HepG2 (cell line): ENCODE data around the gene BCL2L2. TPM values are rescaled to one million over a fixed set of nuclear protein-coding genes. Genes with fewer than 3 reads are reported as not detected.

Experiments used
- ELF4 ChIP-seq: sonication (generic); formaldehyde crosslinking; IDR thresholded peaks from 2 replicates; pipeline ENCODE4 v1.5.0; 2020; ENCODE audit warnings: missing genetic modification reagents, mild to moderate bottlenecking, moderate library complexity, borderline replicate concordance
- RFX5 ChIP-seq: IDR thresholded peaks from 2 replicates; pipeline ENCODE4 v1.6.1; 2011; ENCODE audit warnings: low read depth, low read length, improper control_type of control experiment
- SIX1 ChIP-seq: sonication (generic); formaldehyde crosslinking; IDR thresholded peaks from 2 replicates; pipeline ENCODE4 v1.4.0; 2020; ENCODE audit warnings: missing genetic modification reagents, borderline replicate concordance
- SP4 ChIP-seq: sonication (generic); formaldehyde crosslinking; IDR thresholded peaks from 2 replicates; pipeline ENCODE4 v1.8.1; 2023; ENCODE audit warnings: mild to moderate bottlenecking, missing genetic modification reagents
- U2AF2 ChIP-seq: fragments of 200-400 bp; formaldehyde crosslinking; IDR thresholded peaks from 2 replicates; pipeline ENCODE4 v1.6.1; 2017; ENCODE audit warnings: low read depth, mild to moderate bottlenecking, low read length
- ZFP37 ChIP-seq: sonication (generic); formaldehyde crosslinking; IDR thresholded peaks from 2 replicates; pipeline ENCODE4 v1.4.0; 2020; ENCODE audit warnings: missing genetic modification reagents, borderline replicate concordance
- ZNF124 ChIP-seq: sonication (generic); formaldehyde crosslinking; IDR thresholded peaks from 2 replicates; pipeline ENCODE4 v1.4.0; 2020; ENCODE audit warnings: missing genetic modification reagents
- ZNF180 ChIP-seq: sonication (generic); formaldehyde crosslinking; IDR thresholded peaks from 2 replicates; pipeline ENCODE4 v1.4.0; 2020; ENCODE audit warnings: low read depth, missing genetic modification reagents, borderline replicate concordance
- ZNF225 ChIP-seq: sonication (generic); formaldehyde crosslinking; IDR thresholded peaks from 2 replicates; pipeline ENCODE4 v1.4.0; 2020; ENCODE audit warnings: mild to moderate bottlenecking, missing genetic modification reagents
- ZNF230 ChIP-seq: sonication (generic); formaldehyde crosslinking; IDR thresholded peaks from 2 replicates; pipeline ENCODE4 v1.4.0; 2020; ENCODE audit warnings: mild to moderate bottlenecking, missing genetic modification reagents
- ZNF251 ChIP-seq: sonication (generic); formaldehyde crosslinking; IDR thresholded peaks from 2 replicates; pipeline ENCODE4 v1.9.0; 2021; ENCODE audit warnings: mild to moderate bottlenecking, missing genetic modification reagents
- ZNF34 ChIP-seq: sonication (generic); formaldehyde crosslinking; IDR thresholded peaks from 2 replicates; pipeline ENCODE4 v1.4.0; 2020; ENCODE audit warnings: mild to moderate bottlenecking, missing genetic modification reagents, borderline replicate concordance
- ZNF496 ChIP-seq: sonication (generic); formaldehyde crosslinking; IDR thresholded peaks from 2 replicates; pipeline ENCODE4 v1.8.1; 2023; ENCODE audit warnings: mild to moderate bottlenecking, moderate library complexity, missing genetic modification reagents; ENCODE audit not compliant: insufficient replicate concordance
- polyA plus RNA-seq, 8 experiments: library from polyadenylated mRNA; depleted of rRNA in 3 of 8; stranded (reverse) in 7 of 8; unstranded in 1 of 8; fragments of >200 nt; fragmentation: Illumina TruSeq in 4 of 8; extraction: Trizol in 4 of 8; gene quantifications; 2 replicates each; pipeline versions ENCODE4 v1.2.1 to v1.2.3, GENCODE V29; 2011 to 2016; ENCODE audit warnings: low read depth in 4 of 8, missing spikeins in 1 of 8, mixed read lengths in 1 of 8; ENCODE audit not compliant: insufficient read depth in 1 of 8
- total RNA-seq, 5 experiments: library from RNA; depleted of rRNA; stranded (reverse); fragments of >200 nt; fragmentation: Illumina TruSeq; extraction: Trizol; gene quantifications; 2 replicates each; pipeline ENCODE4 v1.2.3, GENCODE V29; 2016; ENCODE audit warnings: low read depth in 1 of 5
- TF ChIP-seq, protein P1 (sequence below): sonication (generic); formaldehyde crosslinking; IDR thresholded peaks from 2 replicates; pipeline ENCODE4 v1.4.0; 2020; ENCODE audit warnings: missing genetic modification reagents, mild to moderate bottlenecking, borderline replicate concordance
- TF ChIP-seq, protein P2 (sequence below): IDR thresholded peaks from 2 replicates; pipeline ENCODE4 v1.6.1; 2016; ENCODE audit warnings: missing biosample characterization, missing genetic modification reagents, low read depth
- TF ChIP-seq, protein P3 (sequence below): sonication (generic); formaldehyde crosslinking; IDR thresholded peaks from 2 replicates; pipeline ENCODE4 v1.5.0; 2020; ENCODE audit warnings: mild to moderate bottlenecking, missing genetic modification reagents, borderline replicate concordance
- TF ChIP-seq, protein P4 (sequence below): sonication (generic); formaldehyde crosslinking; IDR thresholded peaks from 2 replicates; pipeline ENCODE4 v1.5.0; 2020; ENCODE audit warnings: mild to moderate bottlenecking, low read depth, missing genetic modification reagents, borderline replicate concordance
- TF ChIP-seq, protein P5 (sequence below): sonication (generic); formaldehyde crosslinking; IDR thresholded peaks from 2 replicates; pipeline ENCODE4 v1.4.0; 2020; ENCODE audit warnings: missing genetic modification reagents, borderline replicate concordance

Gene BCL2L2
- total and polyA plus RNA-seq, 2 of the 13 experiments (the other 11 are each of a cell fraction or from before 2014, with no cell fraction given): 28.1 to 49.8 TPM

DNA sequence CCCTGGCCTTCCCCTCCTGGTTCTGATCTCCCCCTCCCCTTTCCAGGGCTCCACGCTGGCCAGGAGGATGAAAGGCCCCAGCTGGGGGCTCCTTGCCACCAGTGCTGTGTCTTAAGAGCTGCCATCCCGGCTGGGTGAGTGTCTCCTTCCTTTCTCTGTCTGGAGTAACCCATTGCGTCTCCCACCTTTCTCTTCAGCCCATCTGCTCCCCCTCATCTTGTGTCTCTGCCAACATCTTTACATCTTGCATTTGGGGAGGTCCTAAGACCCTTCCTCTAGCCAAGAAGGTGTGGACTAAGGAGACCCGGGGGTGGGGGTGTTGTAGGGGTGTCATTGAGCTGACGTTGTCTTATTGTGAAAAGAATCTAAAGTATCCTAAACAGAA, 505 bp downstream of the BCL2L2 start (continued):
- TF ChIP-seq, protein P1, sequence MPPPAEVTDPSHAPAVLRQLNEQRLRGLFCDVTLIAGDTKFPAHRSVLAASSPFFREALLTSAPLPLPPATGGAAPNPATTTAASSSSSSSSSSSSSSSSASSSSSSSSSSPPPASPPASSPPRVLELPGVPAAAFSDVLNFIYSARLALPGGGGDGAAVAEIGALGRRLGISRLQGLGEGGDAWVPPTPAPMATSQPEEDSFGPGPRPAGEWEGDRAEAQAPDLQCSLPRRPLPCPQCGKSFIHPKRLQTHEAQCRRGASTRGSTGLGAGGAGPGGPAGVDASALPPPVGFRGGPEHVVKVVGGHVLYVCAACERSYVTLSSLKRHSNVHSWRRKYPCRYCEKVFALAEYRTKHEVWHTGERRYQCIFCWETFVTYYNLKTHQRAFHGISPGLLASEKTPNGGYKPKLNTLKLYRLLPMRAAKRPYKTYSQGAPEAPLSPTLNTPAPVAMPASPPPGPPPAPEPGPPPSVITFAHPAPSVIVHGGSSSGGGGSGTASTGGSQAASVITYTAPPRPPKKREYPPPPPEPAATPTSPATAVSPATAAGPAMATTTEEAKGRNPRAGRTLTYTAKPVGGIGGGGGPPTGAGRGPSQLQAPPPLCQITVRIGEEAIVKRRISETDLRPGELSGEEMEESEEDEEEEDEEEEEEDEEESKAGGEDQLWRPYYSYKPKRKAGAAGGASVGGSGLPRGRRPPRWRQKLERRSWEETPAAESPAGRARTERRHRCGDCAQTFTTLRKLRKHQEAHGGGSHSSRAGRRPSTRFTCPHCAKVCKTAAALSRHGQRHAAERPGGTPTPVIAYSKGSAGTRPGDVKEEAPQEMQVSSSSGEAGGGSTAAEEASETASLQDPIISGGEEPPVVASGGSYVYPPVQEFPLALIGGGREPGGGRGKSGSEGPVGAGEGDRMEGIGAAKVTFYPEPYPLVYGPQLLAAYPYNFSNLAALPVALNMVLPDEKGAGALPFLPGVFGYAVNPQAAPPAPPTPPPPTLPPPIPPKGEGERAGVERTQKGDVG: no peak
- TF ChIP-seq ZNF225 (CRISPR knock-in tag): peak; percentile 6; the same call in 1 of the 2 replicates
- TF ChIP-seq ZNF496 (CRISPR knock-in tag): no peak
- no peak for TF ChIP-seq RFX5
- TF ChIP-seq ZNF124: no peak
- TF ChIP-seq, protein P2, sequence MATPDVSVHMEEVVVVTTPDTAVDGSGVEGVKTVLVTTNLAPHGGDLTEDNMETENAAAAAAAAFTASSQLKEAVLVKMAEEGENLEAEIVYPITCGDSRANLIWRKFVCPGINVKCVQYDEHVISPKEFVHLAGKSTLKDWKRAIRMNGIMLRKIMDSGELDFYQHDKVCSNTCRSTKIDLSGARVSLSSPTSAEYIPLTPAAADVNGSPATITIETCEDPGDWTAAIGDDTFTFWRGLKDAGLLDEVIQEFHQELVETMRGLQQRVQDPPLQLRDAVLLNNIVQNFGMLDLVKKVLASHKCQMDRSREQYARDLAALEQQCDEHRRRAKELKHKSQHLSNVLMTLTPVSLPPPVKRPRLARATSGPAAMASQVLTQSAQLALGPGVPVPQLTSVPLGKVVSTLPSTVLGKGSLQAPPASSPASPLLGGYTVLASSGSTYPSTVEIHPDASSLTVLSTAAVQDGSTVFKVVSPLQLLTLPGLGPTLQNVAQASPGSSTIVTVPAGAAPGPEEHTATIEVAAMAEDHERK (CRISPR knock-in tag): no peak
- 0 out of 2 replicates have a peak, but pooled peaks have one; percentile 16 for TF ChIP-seq U2AF2
- no peak for TF ChIP-seq SP4 (CRISPR knock-in tag)
- no peak for TF ChIP-seq ZNF251
- TF ChIP-seq, protein P3, sequence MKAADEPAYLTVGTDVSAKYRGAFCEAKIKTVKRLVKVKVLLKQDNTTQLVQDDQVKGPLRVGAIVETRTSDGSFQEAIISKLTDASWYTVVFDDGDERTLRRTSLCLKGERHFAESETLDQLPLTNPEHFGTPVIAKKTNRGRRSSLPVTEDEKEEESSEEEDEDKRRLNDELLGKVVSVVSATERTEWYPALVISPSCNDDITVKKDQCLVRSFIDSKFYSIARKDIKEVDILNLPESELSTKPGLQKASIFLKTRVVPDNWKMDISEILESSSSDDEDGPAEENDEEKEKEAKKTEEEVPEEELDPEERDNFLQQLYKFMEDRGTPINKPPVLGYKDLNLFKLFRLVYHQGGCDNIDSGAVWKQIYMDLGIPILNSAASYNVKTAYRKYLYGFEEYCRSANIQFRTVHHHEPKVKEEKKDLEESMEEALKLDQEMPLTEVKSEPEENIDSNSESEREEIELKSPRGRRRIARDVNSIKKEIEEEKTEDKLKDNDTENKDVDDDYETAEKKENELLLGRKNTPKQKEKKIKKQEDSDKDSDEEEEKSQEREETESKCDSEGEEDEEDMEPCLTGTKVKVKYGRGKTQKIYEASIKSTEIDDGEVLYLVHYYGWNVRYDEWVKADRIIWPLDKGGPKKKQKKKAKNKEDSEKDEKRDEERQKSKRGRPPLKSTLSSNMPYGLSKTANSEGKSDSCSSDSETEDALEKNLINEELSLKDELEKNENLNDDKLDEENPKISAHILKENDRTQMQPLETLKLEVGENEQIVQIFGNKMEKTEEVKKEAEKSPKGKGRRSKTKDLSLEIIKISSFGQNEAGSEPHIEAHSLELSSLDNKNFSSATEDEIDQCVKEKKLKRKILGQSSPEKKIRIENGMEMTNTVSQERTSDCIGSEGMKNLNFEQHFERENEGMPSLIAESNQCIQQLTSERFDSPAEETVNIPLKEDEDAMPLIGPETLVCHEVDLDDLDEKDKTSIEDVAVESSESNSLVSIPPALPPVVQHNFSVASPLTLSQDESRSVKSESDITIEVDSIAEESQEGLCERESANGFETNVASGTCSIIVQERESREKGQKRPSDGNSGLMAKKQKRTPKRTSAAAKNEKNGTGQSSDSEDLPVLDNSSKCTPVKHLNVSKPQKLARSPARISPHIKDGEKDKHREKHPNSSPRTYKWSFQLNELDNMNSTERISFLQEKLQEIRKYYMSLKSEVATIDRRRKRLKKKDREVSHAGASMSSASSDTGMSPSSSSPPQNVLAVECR (CRISPR knock-in tag): no peak
- 0 out of 2 replicates have a peak, but pooled peaks have one; percentile 13 for TF ChIP-seq ZFP37 (CRISPR knock-in tag)
- TF ChIP-seq ZNF230 (CRISPR knock-in tag): no peak
- TF ChIP-seq, protein P4, sequence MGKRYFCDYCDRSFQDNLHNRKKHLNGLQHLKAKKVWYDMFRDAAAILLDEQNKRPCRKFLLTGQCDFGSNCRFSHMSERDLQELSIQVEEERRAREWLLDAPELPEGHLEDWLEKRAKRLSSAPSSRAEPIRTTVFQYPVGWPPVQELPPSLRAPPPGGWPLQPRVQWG (CRISPR knock-in tag): no peak
- TF ChIP-seq ELF4 (CRISPR knock-in tag): no peak
- TF ChIP-seq ZNF34 (CRISPR knock-in tag): 0 out of 2 replicates have a peak, but pooled peaks have one; percentile 7
- no peak for TF ChIP-seq ZNF180 (CRISPR knock-in tag)
- 0 out of 2 replicates have a peak, but pooled peaks have one; percentile 6 for TF ChIP-seq SIX1 (CRISPR knock-in tag)
- TF ChIP-seq, protein P5, sequence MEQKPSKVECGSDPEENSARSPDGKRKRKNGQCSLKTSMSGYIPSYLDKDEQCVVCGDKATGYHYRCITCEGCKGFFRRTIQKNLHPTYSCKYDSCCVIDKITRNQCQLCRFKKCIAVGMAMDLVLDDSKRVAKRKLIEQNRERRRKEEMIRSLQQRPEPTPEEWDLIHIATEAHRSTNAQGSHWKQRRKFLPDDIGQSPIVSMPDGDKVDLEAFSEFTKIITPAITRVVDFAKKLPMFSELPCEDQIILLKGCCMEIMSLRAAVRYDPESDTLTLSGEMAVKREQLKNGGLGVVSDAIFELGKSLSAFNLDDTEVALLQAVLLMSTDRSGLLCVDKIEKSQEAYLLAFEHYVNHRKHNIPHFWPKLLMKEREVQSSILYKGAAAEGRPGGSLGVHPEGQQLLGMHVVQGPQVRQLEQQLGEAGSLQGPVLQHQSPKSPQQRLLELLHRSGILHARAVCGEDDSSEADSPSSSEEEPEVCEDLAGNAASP (CRISPR knock-in tag): no peak
